ENCODE data around the gene DCST1. TPM values are rescaled to one million over a fixed set of nuclear protein-coding genes. Genes with fewer than 3 reads are reported as not detected.

DCST1 gene
- total RNA-seq, 2 donors from 2014 or later = not detected

DNA sequence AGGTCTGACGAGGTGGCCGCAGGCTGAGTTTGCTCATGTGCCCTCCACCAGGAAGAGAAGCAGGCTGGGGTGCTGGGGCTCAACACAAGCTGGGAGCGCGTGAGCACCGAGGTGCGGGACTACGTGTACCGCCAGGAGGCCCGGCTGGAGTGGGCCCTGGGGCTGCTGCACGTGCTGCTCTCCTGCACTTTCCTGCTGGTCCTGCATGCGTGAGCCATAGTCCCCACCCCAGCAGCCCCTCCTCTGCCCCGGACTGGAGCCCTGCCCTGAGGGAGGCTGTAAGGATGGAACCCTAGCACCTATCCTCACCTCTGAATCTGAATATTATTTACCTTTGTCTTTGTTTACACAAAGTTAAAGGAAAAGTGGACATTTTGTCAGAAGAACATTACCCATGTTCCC, 9.7 kb downstream of the DCST1 start:
- H3K9me3 Mint-ChIP-seq = no peaks in the 10 kb centered on the region
- peak overlapping the region; percentile 48 for H3K27ac Mint-ChIP-seq
- no peak overlapping the region for H3K4me3 Mint-ChIP-seq
- ATAC-seq (replicated peaks) = no peak
- H3K4me1 Mint-ChIP-seq = peaks cover 6% of the 10 kb centered on the region
- no peaks in the 10 kb centered on the region for H3K27me3 Mint-ChIP-seq
- H3K36me3 Mint-ChIP-seq (ENCODE audit: low read depth) = no peaks in the 10 kb centered on the region

DNA sequence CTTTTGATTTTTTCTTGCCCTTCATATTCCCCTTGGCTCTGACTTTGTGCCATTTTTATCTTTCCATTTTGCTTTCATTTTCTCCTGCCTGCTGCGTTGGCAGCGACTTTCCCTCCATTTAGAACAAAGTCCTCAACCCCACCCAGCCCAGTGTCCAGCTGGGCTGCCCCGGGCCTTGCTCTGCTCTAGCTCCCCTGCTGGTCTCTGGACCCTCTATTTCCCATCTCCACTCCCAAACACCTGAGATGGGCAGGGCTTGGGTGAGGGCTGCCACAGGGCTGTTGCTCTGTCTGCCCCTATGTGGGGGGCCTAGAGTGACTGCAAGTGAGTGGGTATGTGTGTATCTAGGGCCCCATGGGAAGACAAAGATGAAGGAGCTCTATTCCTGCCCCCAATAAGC, 10.2 kb downstream of the DCST1 start:
- no peak for ATAC-seq (replicated peaks)
- no peaks in the 10 kb centered on the region for H3K27me3 Mint-ChIP-seq
- no peaks in the 10 kb centered on the region for H3K9me3 Mint-ChIP-seq
- no peak overlapping the region for H3K4me3 Mint-ChIP-seq
- no peaks in the 10 kb centered on the region for H3K36me3 Mint-ChIP-seq (ENCODE audit: low read depth)
- H3K4me1 Mint-ChIP-seq = peaks cover 6% of the 10 kb centered on the region
- H3K27ac Mint-ChIP-seq = peak overlapping the region; percentile 48

DNA sequence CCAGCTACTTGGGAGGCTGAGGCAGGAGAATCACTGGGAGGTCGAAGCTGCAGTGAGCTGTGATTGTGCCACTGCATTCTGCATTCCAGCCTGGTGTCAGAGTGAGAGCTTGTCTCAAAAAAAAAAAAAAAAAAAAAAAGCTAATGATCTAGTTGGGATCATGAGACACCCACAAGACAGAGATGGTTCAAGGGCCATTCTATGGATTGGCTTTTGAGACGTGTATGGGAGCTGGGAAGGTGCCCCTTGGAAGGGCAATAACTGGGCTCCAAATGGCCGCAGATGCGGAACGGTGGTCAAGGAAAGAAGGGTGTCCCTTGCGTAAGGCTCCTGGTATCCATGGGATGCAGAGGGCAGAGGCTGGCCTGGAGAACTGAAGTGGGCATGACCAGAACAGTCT, 10.7 kb downstream of the DCST1 start:
- ATAC-seq (replicated peaks) = no peak
- H3K27me3 Mint-ChIP-seq = no peaks in the 10 kb centered on the region
- no peaks in the 10 kb centered on the region for H3K9me3 Mint-ChIP-seq
- H3K4me1 Mint-ChIP-seq = peaks cover 6% of the 10 kb centered on the region
- no peaks in the 10 kb centered on the region for H3K36me3 Mint-ChIP-seq (ENCODE audit: low read depth)
- H3K4me3 Mint-ChIP-seq = no peak overlapping the region
- H3K27ac Mint-ChIP-seq = peak overlapping the region; percentile 62

DNA sequence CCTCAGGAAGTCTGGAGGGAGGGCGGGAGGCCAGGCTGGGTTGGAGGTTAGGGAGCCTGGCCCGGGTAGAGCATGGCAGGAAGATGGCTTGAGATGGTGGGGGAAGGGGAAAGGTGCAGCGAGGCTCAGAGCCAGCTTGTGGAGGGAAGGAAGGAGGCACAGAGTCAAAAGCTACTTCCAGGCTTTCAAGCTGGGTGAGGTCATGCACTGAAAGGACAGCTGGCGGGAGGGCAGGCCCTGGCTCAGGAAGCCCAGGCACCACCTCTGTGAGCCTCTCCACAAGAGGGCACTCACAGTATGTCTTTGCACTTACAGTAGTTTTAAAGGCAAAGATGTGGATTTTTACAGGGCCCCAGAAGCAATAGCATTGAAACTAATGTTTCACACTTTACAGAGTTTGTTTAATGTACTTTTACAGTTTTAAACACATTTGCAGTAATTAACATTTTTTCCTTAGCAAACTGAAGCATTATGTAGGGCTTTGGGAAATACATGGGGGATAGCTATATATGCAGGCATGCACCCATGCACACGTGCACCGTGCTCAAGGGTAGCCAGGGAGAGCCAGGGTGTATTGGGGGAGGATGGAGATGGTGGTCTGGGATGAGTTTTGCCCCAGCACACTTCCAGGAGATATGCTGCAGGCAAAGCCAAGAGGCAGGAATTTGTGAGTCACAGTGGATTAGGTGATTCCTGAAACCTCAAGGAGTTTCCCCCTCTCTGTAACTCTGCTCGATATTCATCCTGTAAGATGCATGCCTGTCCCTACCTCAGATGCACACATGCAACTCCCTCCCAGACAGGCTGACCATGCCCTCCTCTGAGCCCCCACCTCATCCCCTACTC, 11.4 kb downstream of the DCST1 start:
- Mint-ChIP-seq H3K36me3 (ENCODE audit: low read depth) (no peaks in the 10 kb centered on the region), H3K4me3 (no peak overlapping the region), H3K27ac (peak overlapping the region; percentile 62), H3K27me3 (no peaks in the 10 kb centered on the region), H3K9me3 (no peaks in the 10 kb centered on the region), H3K4me1 (peaks cover 6% of the 10 kb centered on the region)
- ATAC-seq (replicated peaks) = peak; percentile 98

DNA sequence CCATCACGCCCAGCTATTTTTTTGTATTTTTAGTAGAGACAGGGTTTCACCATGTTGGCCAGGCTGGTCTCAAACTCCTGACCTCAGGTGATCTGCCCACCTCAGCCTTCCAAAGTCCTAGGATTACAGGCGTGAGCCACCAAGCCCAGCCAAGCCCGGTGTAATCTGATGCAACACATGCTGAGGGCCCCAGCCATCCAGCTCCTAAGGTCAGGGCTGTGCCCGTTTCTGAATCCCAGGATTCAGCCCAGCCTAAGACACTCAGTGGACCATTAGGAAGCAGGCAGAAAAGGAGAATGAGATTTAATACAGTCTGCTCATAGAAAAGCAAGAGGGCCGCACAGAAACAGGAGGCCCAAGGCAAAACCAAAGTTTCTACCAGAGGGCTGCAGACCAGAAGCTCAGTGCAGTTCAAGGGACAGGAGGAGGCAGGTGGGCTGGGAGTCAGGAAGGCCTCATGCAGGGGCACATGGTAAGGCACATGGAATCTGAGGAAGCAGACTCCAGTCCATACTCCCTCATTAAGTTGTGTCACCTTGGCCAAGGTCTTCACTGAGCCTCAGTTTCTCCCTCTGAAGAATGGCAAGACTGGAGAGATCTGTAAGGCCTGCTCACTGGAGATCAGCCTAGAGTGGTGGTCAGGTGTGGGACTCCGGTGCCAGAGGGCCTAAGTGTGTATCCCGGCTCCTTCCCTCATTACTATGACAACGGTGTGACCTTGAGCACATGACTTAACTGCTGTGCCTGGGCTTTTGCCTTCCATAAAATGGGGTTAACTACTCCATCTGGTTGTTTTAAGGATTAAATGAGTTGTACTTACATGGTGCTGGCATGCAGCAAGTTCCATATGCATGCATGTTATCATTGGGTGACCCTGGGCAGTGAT, 15.1 kb downstream of the DCST1 start:
- ATAC-seq (replicated peaks) = no peak
- no peaks in the 10 kb centered on the region for H3K27me3 Mint-ChIP-seq
- no peaks in the 10 kb centered on the region for H3K9me3 Mint-ChIP-seq
- H3K4me1 Mint-ChIP-seq = peaks cover 13% of the 10 kb centered on the region
- H3K4me3 Mint-ChIP-seq = no peak overlapping the region
- peaks cover 5% of the 10 kb centered on the region for H3K36me3 Mint-ChIP-seq (ENCODE audit: low read depth)
- no peak overlapping the region for H3K27ac Mint-ChIP-seq

DNA sequence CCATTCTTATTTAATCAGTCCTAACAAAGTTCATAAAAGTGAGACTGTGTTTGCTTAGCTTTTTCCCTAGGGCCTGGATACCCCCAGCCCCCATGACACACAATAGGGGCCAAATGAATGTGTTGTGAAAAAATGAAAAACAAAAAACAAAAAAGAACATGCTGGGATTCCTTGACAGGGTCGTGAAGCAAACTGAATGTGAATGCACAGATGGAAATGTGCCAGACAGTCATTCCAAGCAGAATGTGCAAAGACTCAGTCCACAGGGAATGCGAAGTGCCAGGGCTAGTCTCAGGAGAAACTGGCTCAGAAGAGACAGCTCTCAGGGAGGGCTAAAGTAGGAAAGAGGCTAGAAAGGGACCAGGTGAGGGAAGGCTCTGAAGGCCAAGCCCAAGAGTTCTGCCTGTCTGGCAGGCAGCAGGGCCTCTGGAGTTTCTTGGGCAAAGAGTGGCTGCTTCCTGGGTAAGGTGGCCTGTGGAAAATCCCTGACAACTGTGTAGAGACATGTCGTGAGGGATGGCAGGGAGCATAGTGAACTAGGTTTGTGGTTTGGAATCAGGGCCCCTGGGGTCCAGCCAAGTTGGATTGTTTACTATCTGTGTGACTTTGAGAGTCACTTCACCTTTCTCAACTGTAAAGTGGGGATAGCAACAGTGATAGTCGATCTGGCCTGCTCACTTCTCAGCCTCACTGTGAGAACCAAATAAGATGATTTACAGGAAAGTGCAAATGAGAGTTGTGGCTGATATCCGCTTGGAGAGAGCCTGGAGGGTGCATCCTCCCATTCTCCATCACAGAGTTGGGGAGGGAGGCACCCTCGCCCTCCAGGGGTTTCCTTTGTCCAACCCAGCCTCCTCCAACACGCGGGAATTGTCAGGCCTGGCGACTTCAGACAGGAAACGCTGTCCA, 16.3 kb downstream of the DCST1 start:
- Mint-ChIP-seq H3K4me3 (peak overlapping the region; percentile 91), H3K36me3 (ENCODE audit: low read depth) (peaks cover 5% of the 10 kb centered on the region), H3K27me3 (no peaks in the 10 kb centered on the region), H3K4me1 (peaks cover 10% of the 10 kb centered on the region), H3K9me3 (no peaks in the 10 kb centered on the region), H3K27ac (peak overlapping the region; percentile 57)
- no peak for ATAC-seq (replicated peaks)

DNA sequence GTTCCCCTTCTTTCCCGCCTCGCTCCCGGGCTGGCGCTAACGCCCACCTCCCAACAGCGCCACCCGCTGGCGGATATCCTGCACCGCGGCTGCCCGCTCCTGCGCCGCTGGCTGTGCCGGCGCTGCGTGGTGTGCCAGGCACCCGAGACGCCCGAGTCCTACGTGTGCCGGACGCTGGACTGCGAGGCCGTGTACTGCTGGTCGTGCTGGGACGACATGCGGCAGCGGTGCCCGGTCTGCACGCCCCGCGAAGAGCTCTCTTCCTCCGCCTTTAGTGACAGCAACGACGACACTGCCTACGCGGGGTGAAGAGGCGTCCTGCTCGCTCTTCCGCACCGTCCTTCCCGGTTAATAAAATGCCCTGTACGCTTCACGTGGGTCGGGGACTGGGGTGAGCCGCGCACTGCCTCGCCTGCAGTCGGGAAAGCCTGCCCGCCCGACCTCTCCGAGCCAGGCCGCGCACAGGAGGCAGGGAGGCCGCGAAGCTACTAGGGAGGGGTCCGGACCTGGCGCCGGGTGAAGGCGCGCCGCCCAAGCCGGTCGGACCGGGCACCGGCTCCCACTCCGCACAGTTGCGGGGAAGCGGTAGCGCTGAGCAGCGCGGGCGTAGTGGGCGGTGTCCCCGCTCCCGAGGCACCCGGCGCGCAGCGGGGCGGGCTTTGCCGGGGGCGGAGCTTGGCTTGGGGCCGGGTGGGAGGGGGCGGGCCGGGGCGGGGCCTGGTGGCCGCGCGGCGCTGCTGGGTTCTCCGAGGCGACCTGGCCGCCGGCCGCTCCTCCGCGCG, 17.1 kb downstream of the DCST1 start, which contains the start of gene ADAM15:
TSS of gene ADAM15 (plus strand) at position 757 of the 782 bp plus-strand sequence. CDS start 71 bp downstream, outside the sequence.
- H3K9me3 Mint-ChIP-seq = no peaks in the 10 kb centered on the region
- peaks cover 7% of the 10 kb centered on the region for H3K4me1 Mint-ChIP-seq
- H3K27ac Mint-ChIP-seq = peak within 1 kb of the TSS; percentile 77
- no peaks in the 10 kb centered on the region for H3K27me3 Mint-ChIP-seq
- ATAC-seq (replicated peaks) = peak; percentile 81
- H3K4me3 Mint-ChIP-seq = peak within 1 kb of the TSS; percentile 91
- H3K36me3 Mint-ChIP-seq (ENCODE audit: low read depth) = peaks cover 14% of the 10 kb centered on the region

DNA sequence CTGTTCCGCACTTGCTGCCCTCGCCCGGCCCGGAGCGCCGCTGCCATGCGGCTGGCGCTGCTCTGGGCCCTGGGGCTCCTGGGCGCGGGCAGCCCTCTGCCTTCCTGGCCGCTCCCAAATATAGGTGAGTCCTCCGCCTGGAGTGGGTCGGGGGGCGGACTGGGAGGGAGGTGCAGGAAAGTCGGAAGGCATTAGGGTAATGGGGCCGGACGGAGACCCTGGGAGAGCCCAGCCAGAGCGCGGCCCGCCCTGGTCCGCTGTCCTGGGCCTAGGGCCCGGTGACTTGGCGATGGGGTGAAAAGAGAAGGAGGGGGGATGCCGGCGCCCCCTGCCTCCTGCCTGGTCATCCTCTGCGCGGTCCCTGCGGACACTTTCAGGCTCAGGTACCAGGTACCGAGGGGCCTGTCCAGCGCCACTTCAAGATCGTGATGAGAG, 17.7 kb downstream of the DCST1 start:
- H3K4me3 Mint-ChIP-seq = peak overlapping the region; percentile 91
- no peaks in the 10 kb centered on the region for H3K9me3 Mint-ChIP-seq
- no peaks in the 10 kb centered on the region for H3K27me3 Mint-ChIP-seq
- peak; percentile 5 for ATAC-seq (replicated peaks)
- peaks cover 20% of the 10 kb centered on the region for H3K36me3 Mint-ChIP-seq (ENCODE audit: low read depth)
- peak overlapping the region; percentile 77 for H3K27ac Mint-ChIP-seq
- H3K4me1 Mint-ChIP-seq = peaks cover 7% of the 10 kb centered on the region

DNA sequence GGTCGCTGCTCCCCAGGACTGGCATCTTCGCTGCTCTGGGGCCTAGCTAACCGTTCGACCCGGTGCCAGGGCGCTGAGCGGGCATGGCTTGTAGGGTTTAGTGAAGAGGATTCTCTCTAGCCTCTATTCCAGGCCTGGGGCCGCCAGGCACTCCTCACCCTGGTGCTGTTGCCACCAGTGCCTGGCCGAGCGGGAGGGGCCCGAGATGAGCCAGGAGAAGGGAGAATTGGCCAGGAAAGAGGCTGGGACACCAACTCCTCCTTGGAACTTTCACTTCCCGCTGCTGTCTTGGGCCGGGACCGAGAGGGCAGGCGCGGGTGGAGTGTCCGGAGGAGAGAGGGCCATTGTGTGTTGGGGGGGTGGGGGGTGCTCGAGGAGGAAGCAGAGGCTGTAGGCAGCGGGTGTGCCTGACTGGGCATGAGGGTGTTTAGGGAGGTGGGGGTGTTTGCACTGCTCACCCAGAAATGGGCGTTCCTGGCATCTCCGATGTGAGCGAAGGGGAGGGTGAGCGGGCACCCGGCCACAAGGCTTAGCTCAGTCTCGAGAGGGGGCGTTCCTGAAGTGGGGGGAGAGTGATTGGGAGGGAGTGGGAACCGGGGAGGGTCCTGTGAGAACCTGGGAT, 18.3 kb downstream of the DCST1 start:
- Mint-ChIP-seq H3K4me1 (peaks cover 7% of the 10 kb centered on the region), H3K27ac (peak overlapping the region; percentile 77), H3K36me3 (ENCODE audit: low read depth) (peaks cover 24% of the 10 kb centered on the region), H3K4me3 (peak overlapping the region; percentile 91), H3K27me3 (no peaks in the 10 kb centered on the region), H3K9me3 (no peaks in the 10 kb centered on the region)
- ATAC-seq (replicated peaks) = peak; percentile 30

DNA sequence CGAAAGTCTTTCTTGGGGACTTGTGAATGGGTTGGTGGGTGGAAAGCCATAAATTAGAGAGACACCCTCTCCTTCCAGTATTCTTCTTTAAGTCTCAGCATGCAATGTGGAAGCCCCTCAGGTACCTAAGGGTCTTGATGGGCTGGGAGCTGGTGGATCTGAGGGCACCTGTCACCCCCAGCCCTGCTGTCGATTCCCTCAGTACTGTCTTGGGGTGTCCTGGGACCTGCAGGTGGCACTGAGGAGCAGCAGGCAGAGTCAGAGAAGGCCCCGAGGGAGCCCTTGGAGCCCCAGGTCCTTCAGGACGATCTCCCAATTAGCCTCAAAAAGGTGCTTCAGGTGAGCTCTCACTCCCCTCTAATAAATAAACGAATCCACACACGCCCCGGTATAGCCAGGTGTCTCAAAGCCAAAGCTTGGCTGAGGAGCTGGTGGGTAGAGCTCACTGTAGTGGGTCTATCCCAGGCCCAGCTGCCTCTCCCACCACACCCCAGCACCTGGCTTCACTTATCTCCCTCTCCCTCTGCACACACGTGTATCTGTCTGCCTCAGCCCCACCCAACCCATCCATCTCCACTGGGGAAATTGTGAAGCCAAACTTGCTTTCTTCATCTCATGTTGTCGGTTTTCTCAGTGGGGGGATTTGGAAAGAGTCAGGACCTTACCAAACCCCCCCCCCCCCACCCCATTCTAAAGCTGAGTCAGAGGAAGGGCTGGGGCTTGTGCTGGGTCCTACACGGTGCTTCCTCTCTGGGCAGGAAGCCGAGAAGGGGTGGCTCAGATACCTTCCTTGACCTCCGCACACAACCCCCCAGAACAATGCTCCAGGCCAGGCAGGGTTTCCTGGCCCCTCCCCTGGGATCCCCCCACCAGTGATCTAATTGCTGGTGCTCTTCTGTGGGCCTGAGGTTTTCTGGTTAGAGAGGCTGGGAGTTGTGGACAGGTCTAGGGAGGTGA, 19.1 kb downstream of the DCST1 start:
- ATAC-seq (replicated peaks) = peak; percentile 23
- Mint-ChIP-seq H3K36me3 (ENCODE audit: low read depth) (peaks cover 30% of the 10 kb centered on the region), H3K9me3 (no peaks in the 10 kb centered on the region), H3K4me1 (peaks cover 7% of the 10 kb centered on the region), H3K27me3 (no peaks in the 10 kb centered on the region), H3K27ac (peak overlapping the region; percentile 77), H3K4me3 (peak overlapping the region; percentile 91)

DNA sequence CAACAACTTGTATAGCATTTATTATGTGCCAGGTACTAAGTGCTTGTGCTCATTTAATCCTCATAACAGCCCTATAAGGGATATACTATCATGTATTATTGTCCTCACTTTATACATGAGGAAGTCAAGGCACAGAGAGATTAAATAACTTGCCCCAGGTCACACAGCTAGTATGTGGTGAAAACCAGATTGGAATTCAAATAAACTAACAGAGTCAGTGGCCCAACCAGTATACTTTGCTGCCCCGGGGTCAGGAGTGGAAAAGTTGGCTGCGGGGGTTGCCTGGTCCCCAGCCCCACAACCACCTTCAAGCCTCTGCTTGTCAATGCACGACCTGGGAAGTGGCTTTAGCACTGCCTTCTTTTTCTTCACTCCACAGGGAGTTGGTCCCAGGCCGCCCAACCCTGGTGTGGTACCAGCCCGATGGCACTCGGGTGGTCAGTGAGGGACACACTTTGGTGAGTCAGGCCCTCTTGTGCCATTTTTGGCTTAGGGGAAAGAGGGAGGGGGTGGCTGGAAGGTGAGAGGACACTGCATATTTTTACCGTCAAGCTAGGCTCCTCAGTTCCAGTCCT, 20.0 kb downstream of the DCST1 start:
- no peaks in the 10 kb centered on the region for H3K9me3 Mint-ChIP-seq
- H3K36me3 Mint-ChIP-seq (ENCODE audit: low read depth) = peaks cover 31% of the 10 kb centered on the region
- H3K4me3 Mint-ChIP-seq = peak overlapping the region; percentile 91
- ATAC-seq (replicated peaks) = no peak
- no peaks in the 10 kb centered on the region for H3K27me3 Mint-ChIP-seq
- H3K4me1 Mint-ChIP-seq = peaks cover 7% of the 10 kb centered on the region
- peak overlapping the region; percentile 77 for H3K27ac Mint-ChIP-seq

DNA sequence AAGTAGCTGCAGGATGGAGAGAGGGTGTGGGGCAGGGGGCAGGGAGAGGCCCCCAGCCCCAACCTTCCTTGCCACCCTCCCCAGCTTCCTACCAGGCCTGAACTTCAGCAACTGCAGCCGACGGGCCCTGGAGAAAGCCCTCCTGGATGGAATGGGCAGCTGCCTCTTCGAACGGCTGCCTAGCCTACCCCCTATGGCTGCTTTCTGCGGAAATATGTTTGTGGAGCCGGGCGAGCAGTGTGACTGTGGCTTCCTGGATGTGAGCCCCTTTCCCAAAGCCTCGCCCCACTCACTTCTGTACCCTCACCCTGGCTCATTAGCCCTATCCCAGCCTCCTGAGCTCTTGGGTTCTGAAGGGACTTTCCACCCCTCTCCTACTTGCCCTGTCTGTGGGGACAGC, 23.5 kb downstream of the DCST1 start:
- H3K4me3 Mint-ChIP-seq = no peak overlapping the region
- H3K36me3 Mint-ChIP-seq (ENCODE audit: low read depth) = peaks cover 47% of the 10 kb centered on the region
- peaks cover 7% of the 10 kb centered on the region for H3K4me1 Mint-ChIP-seq
- H3K27me3 Mint-ChIP-seq = no peaks in the 10 kb centered on the region
- ATAC-seq (replicated peaks) = no peak
- no peak overlapping the region for H3K27ac Mint-ChIP-seq
- H3K9me3 Mint-ChIP-seq = no peaks in the 10 kb centered on the region

Measured in activated T-helper 17 cell treated with anti-CD3 and anti-CD28 coated beads, Interleukin-2, amount 50 U/mL, for 72 hours (primary cell).